HG03039 (cell line): ENCODE data around the gene APOC4.
A peak's percentile ranks its signal among the peaks of the same experiment; 100 is the strongest.
"Not testable (repeated sequence)": the region's sequence is repeated elsewhere in the genome, so short reads cannot be mapped to it uniquely, and the experiment has no call there.

Experiments
- ATAC-seq: cut with Tn5 transposase; IDR thresholded peaks from one replicate; pipeline ENCODE4 v1.9.1; 2021; ENCODE audit warnings: mild to moderate bottlenecking, moderate library complexity; ENCODE audit not compliant: unreplicated experiment

APOC4 gene

DNA sequence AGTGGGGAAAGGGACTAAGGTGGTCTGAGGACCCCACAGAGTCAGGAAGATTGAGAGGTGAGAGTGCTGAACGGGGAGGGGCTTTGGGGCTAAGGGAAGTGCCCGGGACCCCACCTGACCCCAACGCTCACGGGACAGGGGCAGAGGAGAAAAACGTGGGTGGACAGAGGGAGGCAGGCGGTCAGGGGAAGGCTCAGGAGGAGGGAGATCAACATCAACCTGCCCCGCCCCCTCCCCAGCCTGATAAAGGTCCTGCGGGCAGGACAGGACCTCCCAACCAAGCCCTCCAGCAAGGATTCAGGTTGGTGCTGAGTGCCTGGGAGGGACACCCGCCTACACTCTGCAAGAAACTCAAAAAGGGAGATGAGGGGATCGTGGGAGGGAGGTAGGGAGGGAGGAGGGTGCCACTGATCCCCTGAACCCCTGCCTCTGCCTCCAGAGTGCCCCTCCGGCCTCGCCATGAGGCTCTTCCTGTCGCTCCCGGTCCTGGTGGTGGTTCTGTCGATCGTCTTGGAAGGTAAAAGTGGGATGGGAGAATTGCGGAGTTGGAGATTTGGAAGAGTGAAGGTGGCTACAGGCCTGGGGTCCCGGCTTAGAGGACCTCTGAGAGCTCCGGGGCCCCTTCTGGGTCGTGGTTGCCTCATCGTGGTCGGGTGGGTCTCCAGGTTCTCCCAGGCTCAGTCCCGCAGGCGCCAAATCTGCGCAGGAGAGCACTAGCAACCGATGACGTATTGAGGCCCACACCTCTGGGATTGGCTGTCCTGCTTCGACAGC is 27.4 kb upstream of the APOC4 start, which contains the start of gene APOC1:
TSS of gene APOC1 (plus strand) at position 176 of the 774 bp plus-strand sequence. CDS start at position 460, 284 bp downstream.
- peak; percentile 83 for ATAC-seq

DNA sequence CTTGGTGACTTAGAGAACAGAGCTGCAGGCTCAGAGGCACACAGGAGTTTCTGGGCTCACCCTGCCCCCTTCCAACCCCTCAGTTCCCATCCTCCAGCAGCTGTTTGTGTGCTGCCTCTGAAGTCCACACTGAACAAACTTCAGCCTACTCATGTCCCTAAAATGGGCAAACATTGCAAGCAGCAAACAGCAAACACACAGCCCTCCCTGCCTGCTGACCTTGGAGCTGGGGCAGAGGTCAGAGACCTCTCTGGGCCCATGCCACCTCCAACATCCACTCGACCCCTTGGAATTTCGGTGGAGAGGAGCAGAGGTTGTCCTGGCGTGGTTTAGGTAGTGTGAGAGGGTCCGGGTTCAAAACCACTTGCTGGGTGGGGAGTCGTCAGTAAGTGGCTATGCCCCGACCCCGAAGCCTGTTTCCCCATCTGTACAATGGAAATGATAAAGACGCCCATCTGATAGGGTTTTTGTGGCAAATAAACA is 17.8 kb upstream of the APOC4 start:
- no peak for ATAC-seq

DNA sequence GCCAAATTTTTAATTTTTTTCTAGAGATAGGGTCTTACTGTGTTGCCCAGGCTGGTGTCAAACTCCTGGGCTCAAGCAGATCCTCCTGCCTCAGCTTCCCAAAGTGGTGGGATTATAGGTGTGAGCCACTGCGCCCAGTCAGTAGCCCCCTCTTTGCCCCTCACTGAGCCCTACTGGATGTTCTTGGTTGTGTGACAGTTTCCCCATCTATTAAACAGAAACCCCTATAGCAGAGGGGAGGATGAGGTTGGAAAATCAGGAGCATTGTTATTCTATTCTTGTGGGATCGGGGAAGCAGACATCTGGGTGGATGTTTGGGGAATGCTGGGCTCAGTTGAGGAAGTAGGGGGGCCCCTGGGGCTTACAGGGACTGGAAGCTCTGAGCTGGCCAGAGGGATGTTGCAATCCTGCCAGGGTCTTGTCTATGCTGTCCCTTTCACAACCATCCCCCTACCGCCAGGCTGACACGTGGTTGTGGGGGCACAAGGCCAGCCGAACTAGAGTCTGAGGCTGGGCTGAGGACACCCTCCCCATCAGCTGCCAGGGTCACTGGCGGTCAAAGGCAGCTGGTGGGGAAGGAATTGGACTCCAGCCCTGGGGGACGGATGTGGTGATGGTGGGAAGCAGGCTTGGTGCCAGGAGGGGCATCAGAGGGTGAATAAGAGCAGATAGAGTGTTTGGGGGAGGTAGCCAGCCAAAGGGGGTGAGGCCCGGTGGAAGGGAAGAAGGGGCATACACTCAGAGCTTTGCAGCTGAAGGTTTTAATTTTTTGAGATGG is 16.7 kb upstream of the APOC4 start:
- no peak for ATAC-seq

DNA sequence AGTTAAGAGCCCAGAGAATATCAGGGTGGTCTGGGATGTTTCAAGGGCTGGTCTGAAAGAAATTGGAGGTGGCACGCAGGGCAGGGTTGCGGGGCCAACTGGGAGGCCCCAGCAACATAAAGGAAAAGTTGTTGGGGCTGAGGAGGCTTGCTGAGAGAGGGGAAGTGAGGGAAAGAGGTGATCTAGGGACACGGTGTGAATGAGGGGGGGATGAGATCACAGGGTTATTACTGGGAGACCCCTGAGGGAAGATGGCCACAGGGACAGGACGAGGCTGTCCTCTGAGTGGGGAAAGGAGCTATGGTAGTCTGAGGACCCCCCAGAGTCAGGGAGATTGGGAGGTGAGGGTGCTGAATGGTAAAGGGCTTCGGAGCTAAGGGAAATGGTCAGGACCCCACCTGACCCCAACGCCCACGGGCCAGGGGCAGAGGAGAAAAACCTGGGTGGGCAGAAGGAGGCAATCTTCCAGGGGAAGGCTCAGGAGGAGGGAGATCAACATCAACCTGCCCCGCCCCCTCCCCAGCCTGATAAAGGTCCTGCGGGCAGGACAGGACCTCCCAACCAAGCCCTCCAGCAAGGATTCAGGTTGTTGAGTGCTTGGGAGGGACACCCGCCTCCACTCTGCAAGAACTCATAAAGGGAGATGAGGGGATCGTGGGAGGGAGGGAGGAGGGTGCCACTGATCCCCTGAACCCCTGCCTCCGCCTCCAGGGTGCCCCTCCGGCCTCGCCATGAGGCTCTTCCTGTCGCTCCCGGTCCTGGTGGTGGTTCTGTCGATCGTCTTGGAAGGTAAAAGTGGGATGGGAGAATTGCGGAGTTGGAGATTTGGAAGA is 15.6 kb upstream of the APOC4 start:
- not testable (repeated sequence) for ATAC-seq

DNA sequence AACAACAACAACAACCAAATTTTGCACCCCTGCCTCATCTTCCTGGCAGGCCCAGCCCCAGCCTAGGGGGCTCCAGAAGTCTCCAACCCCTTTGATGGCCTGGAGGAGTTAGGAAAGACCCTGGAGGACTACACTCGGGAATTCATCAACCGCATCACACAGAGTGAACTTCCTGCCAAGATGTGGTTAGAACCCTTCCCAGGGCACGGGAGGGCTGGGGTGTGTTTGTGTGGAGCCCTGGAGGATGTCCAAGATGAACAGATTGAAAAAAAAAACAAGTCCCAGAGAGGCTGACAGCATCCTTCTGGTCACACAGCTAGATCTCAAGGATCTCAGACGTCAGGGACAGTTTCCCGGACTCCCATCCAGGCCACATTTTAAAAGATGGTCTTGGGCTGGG is 14.3 kb upstream of the APOC4 start:
- ATAC-seq = no peak

DNA sequence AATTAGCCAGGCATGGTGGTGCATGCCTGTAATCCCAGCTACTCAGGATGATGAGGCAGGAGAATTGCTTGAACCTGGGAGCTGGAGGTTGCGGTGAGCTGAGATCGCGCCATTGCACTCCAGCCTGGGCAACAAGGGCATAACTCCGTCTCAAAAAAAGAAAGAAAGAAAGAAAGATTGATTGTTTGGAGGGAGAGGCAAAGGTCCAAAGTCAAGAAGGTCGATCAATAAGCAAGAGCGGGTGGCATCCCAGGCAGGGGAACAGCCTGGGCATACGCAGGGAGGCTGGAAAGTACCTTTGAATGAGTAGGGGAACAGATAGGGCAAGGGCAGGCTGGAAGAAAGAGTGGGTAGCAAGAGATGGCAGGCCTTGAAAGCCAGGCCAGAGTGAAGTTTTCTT is 11.9 kb upstream of the APOC4 start:
- no peak for ATAC-seq

DNA sequence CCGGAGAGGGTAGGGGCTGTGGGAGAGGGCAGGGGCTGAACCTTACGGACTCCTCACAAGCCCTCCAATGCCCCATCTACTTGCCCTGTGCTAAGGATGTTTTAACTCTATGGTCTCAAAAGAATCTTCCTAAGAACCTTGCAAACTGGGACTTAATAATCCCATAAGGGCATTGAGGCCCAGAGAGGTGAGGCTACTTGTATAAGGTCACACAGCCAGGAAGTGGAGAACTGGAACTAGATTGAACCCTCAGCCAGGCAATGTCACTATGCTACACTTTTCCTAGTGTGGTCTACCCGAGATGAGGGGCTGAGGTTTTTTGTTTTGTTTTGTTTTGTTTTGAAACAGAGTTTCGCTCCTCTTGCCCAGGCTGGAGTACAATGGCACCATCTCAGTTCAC is 10.5 kb upstream of the APOC4 start:
- no peak for ATAC-seq

DNA sequence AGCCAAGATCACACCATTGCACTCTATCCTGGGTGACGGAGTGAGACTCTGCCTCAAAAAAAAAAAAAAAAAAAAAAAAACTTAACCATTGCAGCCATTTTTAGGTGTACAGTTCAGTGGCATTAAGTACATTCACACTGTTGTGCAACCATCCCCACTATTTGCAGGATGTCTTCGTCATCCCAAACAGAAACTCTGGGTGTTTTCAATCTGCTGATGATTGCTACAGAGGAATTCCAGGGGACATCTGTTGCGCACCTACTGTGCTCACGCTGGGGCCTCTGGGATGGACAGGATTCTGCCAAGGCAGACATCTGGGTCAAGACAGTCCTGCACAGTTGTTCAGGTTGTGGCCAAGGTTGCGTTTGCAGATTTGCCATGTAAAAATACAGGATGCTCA is 2.4 kb upstream of the APOC4 start:
- no peak for ATAC-seq

DNA sequence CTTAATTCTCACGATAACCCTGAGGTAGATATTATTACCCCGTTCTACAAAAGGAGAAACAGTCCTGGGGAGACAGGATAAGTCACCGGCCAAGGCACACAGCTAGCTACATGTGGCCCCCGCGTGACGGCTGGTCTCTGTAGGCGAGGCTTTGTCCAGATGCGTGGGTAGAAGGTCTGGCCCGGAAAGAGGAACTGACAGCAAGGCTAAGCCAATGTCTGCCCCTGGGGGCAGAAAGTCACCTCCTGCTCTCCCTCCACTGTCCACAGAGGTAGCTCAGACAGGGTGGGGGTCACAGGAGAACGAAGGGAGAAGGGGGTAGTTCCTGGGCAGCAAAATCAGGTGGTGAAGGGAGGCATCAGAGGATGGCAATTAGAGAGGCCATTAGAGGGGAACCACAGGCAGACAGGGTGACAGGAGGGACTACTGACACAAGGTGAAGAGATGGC is 1.8 kb downstream of the APOC4 start:
- ATAC-seq = peak; percentile 62

DNA sequence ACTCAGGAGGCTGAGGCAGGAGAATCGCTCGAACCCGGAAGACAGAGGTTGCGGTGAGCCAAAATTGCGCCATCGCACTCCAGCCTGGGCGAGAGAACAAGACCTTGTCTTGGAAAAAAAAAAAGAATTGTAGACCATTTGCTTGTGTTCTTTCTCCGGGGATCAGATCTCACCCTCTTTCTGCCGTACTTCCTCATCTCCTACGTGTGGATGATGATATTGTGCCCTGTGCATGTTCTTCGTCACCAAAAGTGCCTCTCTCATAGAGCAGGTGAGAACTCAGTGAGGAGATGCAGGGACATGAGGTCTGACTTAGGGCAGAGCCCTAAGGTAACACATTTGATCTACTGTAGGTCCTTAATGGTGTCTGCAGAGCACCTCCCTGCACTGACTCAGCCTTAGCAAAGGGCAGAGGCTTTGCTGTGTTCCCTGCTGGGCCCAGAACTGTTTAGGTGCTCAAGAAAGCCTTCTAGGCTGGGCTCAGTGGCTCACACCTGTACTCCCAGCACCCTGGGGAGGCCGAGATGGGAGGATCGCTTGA is 5.1 kb downstream of the APOC4 start:
- ATAC-seq = no peak

DNA sequence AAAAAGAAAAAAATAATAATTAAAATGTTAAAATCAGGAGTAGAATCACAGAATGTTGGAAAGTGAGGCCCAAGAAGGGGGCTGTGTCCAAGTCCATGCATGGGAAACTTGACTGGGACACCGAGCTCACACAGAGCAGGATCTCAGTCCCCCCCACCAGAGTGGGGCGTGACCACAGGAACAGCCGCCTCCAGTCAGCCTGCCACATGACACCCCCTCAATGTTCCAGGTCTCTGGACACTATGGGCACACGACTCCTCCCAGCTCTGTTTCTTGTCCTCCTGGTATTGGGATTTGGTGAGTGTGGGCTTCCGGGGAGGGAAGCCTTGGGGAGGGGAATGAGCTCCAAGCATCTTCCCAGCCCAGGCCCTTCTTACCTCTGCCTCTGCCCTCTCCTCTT is 6.2 kb downstream of the APOC4 start:
- no peak for ATAC-seq

DNA sequence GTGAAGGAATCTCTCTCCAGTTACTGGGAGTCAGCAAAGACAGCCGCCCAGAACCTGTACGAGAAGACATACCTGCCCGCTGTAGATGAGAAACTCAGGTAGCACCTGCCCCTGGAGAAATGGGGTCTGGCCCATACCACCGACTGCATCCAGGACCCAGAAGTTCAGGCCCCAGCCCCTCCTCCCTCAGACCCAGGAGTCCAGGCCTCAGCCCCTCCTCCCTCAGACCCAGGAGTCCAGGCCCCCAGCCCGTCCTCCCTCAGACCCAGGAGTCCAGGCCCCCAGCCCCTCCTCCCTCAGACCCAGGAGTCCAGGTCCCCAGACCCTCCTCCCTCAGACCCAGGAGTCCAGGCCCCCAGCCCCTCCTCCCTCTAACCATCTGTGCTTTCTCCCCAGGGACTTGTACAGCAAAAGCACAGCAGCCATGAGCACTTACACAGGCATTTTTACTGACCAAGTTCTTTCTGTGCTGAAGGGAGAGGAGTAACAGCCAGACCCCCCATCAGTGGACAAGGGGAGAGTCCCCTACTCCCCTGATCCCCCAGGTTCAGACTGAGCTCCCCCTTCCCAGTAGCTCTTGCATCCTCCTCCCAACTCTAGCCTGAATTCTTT is 6.8 kb downstream of the APOC4 start:
- no peak for ATAC-seq

DNA sequence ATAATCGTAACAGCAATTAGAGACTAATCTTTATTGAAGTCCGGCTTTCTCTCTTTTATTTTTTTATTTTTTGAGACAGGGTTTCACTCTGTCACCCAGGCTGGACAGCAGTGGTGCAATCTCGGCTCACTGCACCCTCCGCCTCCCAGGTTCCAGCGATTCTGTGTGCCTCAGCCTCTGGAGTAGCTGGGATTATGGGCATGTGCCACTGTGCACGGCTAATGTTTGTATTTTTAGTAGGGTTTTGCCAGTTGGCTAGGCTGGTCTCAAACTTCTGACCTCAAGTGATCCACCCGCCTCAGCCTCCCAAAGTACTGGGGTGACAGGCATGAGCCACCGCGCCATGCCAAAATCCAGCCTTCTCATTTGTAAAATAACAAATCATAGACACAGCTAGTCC is 7.5 kb downstream of the APOC4 start:
- ATAC-seq = no peak

DNA sequence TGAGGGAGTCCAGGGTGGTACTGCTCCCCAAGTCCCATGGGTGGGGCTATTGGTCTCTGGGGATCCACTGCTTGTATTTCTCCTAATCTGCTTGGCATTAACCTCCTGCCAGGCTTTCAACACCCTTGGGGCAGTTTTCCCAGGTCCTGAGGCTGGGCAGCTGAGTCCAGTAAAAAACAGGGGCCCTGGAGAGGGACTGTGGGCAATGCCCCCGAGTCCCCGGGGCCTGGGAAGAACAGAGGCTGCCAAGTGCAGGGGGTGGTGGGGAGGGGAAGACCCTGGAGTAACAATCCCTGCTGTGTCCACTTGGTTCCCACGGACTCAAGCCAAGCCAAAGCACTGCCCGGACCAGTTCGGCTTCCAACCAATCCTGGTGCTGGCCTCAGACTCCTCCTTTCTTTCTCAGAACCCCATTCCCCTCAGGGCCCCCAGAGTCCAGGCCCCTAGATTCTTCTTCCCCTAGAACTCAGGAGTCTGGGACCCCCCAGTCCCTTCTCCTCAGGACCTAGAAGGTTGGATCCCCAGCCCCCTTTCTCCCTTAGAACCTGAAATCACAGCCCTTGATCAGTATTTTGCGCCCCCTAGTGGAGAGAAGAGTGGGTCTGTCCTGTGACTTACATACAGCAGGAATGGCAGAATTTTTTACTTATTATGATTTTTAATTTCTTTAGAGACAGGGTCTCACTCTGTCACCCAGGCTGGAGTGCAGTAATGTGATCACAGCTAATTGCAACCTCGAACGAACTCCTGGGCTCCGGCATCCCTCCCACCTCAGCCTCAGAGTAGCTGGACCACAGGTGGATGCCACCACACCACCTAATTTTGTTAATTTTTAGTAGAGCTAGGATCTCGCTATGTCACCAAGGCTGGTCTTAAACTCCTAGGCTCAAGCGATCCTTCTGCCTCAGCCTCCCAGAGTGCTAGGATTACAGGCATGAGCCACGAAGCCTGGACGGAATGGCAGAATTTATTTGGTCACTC is 9.4 kb downstream of the APOC4 start:
- no peak for ATAC-seq

DNA sequence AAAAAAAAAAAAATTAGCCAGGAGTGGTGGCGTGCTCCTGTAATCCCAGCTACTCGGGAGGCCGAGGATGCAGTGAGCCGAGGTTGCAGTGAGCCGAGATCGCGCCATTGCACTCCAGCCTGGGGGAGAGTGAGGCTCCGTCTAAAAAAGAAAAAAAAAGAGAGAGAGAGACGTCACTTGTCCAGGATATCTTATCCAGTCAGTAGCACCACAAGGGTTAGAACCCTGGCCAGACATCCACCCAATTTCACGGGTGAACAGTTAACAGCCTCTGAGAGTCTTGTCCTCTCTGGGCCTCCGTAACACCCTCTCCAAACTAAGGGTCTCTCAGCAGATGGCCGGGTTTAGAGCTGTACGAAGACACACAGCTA is 12.2 kb downstream of the APOC4 start:
- ATAC-seq = no peak

DNA sequence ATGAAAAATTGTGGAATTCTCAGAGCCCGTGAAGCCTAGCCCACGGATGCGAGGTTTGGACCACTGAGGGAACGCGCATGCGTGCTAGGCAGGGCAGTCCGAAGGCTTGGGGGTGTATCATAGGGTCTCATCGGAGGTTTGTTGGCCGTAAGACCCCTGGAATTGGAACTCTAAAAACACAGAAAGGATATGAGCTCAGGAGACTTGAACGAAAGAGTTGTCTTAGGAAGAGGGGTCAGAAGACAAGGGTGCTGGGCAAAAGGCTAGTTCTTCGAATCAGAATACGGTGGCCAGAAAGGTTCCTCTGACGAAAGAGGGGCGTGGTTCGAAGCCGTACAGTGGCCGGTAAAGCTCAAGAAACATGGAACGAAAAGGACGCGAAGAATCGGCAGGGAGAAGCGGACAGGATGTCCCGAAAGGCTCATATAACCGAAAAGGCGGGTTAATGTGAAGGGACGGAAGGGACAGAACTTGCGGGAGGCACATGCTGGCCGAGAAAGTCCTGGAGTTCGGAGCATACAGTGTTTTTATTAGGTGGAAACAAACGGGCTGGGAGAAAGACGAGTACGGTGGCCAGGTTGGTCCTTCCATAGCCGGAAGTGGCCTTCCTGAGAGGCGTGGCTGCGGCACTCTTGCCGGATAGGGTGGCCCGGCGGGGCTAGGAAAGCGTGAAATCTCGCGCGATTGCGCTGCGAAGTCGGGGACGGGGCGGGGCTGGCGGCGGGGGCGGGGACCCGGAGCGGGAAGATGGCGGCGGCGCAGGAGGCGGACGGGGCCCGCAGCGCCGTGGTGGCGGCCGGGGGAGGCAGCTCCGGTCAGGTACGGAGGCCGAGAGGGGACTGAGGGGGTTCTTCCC is 12.8 kb downstream of the APOC4 start, which contains the start of gene CLPTM1:
TSS of gene CLPTM1 (plus strand) at position 732 of the 856 bp plus-strand sequence. CDS start at position 748, 16 bp downstream.
- ATAC-seq = peak; percentile 71

DNA sequence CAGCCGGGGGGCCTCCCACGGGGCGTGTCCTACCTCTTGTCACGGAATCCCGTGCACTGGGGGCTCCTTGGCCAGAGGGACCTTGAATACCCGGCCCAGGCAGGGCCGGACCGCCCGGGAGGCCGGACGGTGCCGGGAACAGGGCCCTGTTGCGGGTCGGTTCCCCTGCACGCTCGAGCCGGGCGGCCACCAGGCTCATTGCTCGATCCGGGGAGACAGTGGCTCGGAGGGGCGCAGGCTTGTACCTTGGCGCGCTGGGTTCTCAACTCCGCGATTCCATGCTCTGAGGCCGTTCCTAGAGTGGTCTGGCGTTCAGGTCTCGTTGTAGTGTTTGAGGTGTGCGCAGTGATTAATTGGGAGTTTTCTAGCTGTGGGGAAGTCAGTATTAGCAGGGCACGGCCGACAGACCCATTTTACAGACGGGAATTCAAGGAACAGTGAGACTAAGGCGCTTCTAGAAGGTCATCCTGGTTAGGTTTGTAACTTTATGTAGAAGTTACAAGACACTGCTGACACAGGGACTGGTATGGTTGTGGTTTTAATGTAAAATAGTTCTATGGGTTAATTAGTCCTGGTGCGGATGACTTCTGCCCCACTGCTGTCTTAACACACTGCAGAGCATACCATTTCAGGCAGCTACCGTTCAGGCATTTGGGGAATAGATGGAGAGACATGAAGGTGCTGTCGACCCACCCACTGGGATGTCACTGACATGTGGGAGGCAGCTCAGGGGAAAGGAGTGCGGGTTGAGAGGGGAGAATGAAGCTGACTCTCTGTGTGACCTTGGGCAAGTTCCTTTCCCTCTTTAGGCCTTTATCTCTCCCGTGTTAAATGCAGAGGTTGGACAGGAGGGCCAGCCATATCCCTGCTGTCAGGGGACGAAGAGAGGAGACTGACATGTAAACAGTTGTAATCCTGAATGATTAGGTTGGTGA is 13.7 kb downstream of the APOC4 start:
- peak; percentile 25 for ATAC-seq
